K562 (cell line): ENCODE data around the gene COL8A2. TPM values are rescaled to one million over a fixed set of nuclear protein-coding genes. Genes with fewer than 3 reads are reported as not detected.

Source experiments
- AFF1 ChIP-seq, 2 experiments: fragments of 450-650 bp; IDR thresholded peaks; 2 replicates each; pipeline ENCODE4 v1.6.1; 2018; ENCODE audit warnings: mild to moderate bottlenecking in 2 of 2, low read depth in 1 of 2; ENCODE audit not compliant: partially characterized antibody in 2 of 2
- MAFG ChIP-seq: fragments of 450-650 bp; conservative IDR thresholded peaks from 2 replicates; pipeline ENCODE4 v1.6.1; 2016; ENCODE audit warnings: missing genetic modification characterization, missing compliant biosample characterization
- PTRF ChIP-seq: fragments of 450-650 bp; IDR thresholded peaks from 2 replicates; pipeline ENCODE4 v1.6.1; 2016; ENCODE audit warnings: mild to moderate bottlenecking, missing genetic modification characterization, missing compliant biosample characterization
- RBFOX2 ChIP-seq: fragments of 200-400 bp; formaldehyde crosslinking; IDR thresholded peaks from 2 replicates; pipeline ENCODE4 v1.6.1; 2017; ENCODE audit warnings: low read depth, mild to moderate bottlenecking, low read length, moderate library complexity
- SFPQ ChIP-seq: fragments of 200-400 bp; formaldehyde crosslinking; IDR thresholded peaks from 2 replicates; pipeline ENCODE4 v1.6.1; 2017; ENCODE audit warnings: mild to moderate bottlenecking, low read depth, low read length, moderate library complexity
- SMARCE1 ChIP-seq: fragments of 450-650 bp; IDR thresholded peaks from 2 replicates; pipeline ENCODE4 v1.7.1; 2016; ENCODE audit warnings: mild to moderate bottlenecking
- SP1 ChIP-seq: sonication (generic); formaldehyde crosslinking; IDR thresholded peaks from 2 replicates; pipeline ENCODE4 v1.8.1; 2022; ENCODE audit warnings: mild to moderate bottlenecking, missing genetic modification reagents
- UBTF ChIP-seq, 2 experiments: IDR thresholded peaks; 2 replicates each; pipeline ENCODE4 v1.6.1; 2012; ENCODE audit warnings: improper control_type of control experiment in 2 of 2, low read depth in 2 of 2, low read length in 2 of 2, borderline replicate concordance in 1 of 2
- XRCC3 ChIP-seq: fragments of 450-650 bp; IDR thresholded peaks from 2 replicates; pipeline ENCODE4 v1.6.1; 2017; ENCODE audit warnings: mild to moderate bottlenecking, moderate library complexity
- ZNF121 ChIP-seq: sonication (generic); formaldehyde crosslinking; conservative IDR thresholded peaks from 2 replicates; pipeline ENCODE4 v1.8.0; 2022; ENCODE audit warnings: missing genetic modification reagents
- ZNF146 ChIP-seq: IDR thresholded peaks from one replicate; pipeline ENCODE4 v1.6.1; 2018; ENCODE audit warnings: missing compliant biosample characterization; ENCODE audit not compliant: unreplicated experiment
- ZNF354B ChIP-seq: fragments of 250-450 bp; sonication (Bioruptor Pico); IDR thresholded peaks from 2 replicates; pipeline ENCODE4 v1.4.0; 2020
- polyA plus RNA-seq, 8 experiments: library from polyadenylated mRNA; depleted of rRNA in 4 of 8; stranded (reverse) in 5 of 8; unstranded in 3 of 8; fragments of >200 nt; fragmentation: Nextera tagmentation in 2 of 8; fragmentation: Illumina TruSeq in 1 of 8; extraction: Ambion mirVana in 2 of 8; extraction: Trizol in 1 of 8; gene quantifications; 2 replicates each; pipeline versions ENCODE4 v1.2.1 to v1.2.3, GENCODE V29; 2011 to 2014; ENCODE audit warnings: inconsistent platforms in 1 of 8, missing spikeins in 1 of 8
- total RNA-seq, 7 experiments: library from RNA; depleted of rRNA in 6 of 7; stranded (reverse); fragments of >200 nt in 6 of 7; fragmentation: Illumina TruSeq in 2 of 7; extraction: Trizol in 2 of 7; gene quantifications; 2 replicates each; pipeline versions ENCODE4 v1.2.1 to v1.2.3, GENCODE V29; 2011 to 2021; ENCODE audit warnings: low replicate concordance in 1 of 7

The COL8A2 gene
- total and polyA plus RNA-seq, 9 of the 15 experiments (the other 6 are each of a cell fraction or from before 2014, with no cell fraction given), result 0.03 to 0.14 (median 0.04) TPM; not detected in 5

GRCh38 chr1:36149237-36149972 lies 24.4 kb upstream of the COL8A2 start, which contains the start of gene TRAPPC3 (continued):
- TF ChIP-seq MAFG (tag) (no peak), SMARCE1 (0 out of 2 replicates have a peak, but pooled peaks have one; percentile 40), SP1 (CRISPR knock-in tag) (peak; percentile 99), AFF1 (IDR thresholded peaks at IDR 0.05; ENCODE audit: low read depth in 1 of 2, partially characterized antibody in 2 of 2) (peak; percentile 41 to 97), UBTF (IDR thresholded peaks at IDR 0.05; ENCODE audit: borderline replicate concordance in 1 of 2, low read depth in 2 of 2, low read length in 2 of 2) (peak in 1 of 2 experiments; percentile 17; a peak in 1 of 4 replicates), PTRF (no peak), ZNF354B (no peak), RBFOX2 (peak; percentile 97), ZNF121 (CRISPR knock-in tag) (no peak), SFPQ (no peak), XRCC3 (no peak), ZNF146 (CRISPR knock-in tag) (no peak)
